GM12801 (cell line): Measurements from ENCODE around the gene RASSF5.

ENCODE experiments used
- CTCF ChIP-seq: IDR thresholded peaks from one replicate; pipeline ENCODE4 v1.5.1; 2011; ENCODE audit warnings: control low read depth; ENCODE audit not compliant: insufficient read length; ENCODE audit errors: extremely low read depth

The RASSF5 gene

GRCh38 chr1:206604861-206605260, 97.5 kb downstream of the RASSF5 start:
- TF ChIP-seq CTCF, result no peak

DNA sequence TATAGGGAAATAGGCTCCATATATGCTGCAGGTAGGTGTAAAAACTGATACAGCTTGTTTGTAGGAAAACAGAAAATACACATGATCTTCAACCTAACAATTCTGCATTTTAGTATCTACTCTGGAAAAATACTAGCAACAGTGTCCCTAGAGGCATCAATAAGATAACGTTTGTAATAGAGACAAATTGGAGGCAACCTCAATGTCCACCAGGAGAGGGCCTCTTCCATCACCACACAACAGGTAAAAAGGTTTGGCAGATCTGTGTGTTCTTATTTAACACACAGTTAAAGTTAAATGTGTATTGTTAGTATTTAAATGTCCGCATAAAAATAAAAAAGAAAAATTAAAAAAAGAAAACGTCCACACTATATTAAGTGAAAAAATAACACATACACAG, 99.5 kb downstream of the RASSF5 start:
- TF ChIP-seq CTCF, result no peak

DNA sequence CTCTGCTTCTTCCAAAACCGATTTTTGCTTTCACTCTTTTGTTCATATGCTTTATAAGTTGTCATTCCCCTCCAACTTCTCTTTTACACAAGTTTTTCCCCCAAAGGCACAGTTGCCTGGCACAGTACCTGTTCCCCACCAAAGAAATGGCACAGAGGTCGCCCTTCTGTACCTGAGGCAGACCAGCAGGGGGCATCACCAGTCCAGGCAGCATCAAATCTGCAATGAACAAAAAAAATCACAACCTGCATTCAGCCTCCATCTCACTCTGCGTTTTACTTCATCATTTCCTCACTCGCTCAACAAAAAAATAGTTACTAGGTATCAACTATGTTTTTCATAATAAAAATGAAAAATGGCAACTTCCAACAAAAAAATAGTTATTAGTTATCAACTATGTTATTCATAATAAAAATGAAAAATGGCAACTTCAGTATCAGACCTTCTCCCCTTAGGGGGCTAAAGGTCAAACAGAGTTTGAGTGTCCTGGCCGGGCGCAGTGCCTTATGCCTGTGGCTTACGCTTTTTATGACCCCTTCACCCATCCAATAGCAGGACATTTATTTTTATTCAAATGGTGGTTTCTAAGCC, 100.9 kb downstream of the RASSF5 start:
- TF ChIP-seq CTCF, result no peak

GRCh38 chr1:206609229-206609991, 102.1 kb downstream of the RASSF5 start:
- TF ChIP-seq CTCF, result no peak

- no peak for TF ChIP-seq CTCF
Measured at GRCh38 chr1:206612129-206612876, 105.0 kb downstream of the RASSF5 start, which contains the start of gene EIF2D. Gene EIF2D, minus strand, starts transcription at chr1:206612465. Its CDS starts 123 bp downstream, at chr1:206612342.

DNA sequence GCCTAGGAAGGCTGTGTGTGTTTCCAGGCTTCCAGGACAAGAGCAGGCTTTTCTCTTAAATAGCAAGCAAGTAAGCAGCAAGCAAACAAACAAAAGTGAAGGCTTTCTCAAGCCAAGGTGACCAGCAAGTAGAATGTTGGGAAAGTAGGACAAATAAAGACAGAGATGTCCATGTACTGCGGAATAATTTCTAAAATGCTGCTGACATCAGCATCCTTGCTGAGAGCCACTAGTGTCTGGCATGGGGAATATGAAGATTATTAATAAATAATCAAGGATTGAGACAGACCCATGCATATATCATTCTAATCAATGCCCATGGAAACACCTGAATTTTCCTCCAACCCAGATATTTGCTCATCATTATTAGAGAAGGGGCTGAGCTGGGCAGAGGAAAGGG, 121.6 kb downstream of the RASSF5 start:
- no peak for TF ChIP-seq CTCF

GRCh38 chr1:206631085-206631509, 123.8 kb downstream of the RASSF5 start:
- TF ChIP-seq CTCF, result no peak
